ENCODE measurements around the gene MRGPRX3.

Gene MRGPRX3

DNA sequence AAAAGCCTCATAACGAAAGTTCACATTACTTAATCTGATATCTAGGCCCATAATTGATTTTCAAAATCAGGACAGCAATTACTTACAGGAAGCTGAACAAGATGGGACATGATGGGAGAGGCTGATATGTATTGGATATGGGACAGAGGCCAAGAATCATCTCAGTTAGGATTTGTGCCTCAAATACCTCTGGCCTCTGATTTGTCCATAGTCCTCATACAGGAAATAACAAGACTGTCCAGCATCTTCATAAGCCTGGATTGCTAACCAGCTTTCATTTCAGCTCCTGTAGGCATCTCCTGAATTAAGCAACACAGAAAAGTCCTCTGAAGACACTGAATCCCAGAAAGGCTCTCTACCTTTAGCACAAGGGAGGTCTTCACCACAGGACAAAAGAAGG lies 36.0 kb downstream of the MRGPRX3 start:
- Histone ChIP-seq H2AFZ (ENCODE audit: low read depth, low read length) (no peak overlapping the region), H3K4me3 (ENCODE audit: low read depth in 1 of 2, low read length in 2 of 2) (no peak overlapping the region)
- no peak for ATAC-seq (ENCODE audit: insufficient read depth, low read depth)

GRCh38 chr11:18171377-18172000 lies 39.1 kb downstream of the MRGPRX3 start:
- Histone ChIP-seq H3K9me3 (ENCODE audit: insufficient read depth, low read length, severe bottlenecking) (no peaks in the 10 kb centered on the region), H3K79me2 (ENCODE audit: insufficient read depth, low read length) (no peaks in the 10 kb centered on the region), H3K4me2 (ENCODE audit: insufficient read depth, low read length) (no peak overlapping the region), H3K9ac (ENCODE audit: low read depth, low read length) (no peak overlapping the region), H3K36me3 (ENCODE audit: insufficient read depth, low read length) (no peaks in the 10 kb centered on the region), H4K20me1 (ENCODE audit: insufficient read depth, low read length) (no peaks in the 10 kb centered on the region), H2AFZ (ENCODE audit: low read depth, low read length) (no peak overlapping the region), H3K4me1 (ENCODE audit: insufficient read depth, low read length) (no peaks in the 10 kb centered on the region), H3K27ac (ENCODE audit: low read length) (no peak overlapping the region), H3K4me3 (ENCODE audit: low read depth in 1 of 2, low read length in 2 of 2) (no peak overlapping the region), H3K27me3 (ENCODE audit: insufficient read depth, low read length, poor library complexity) (peaks cover 24% of the 10 kb centered on the region)
- peak; percentile 58 for ATAC-seq (ENCODE audit: insufficient read depth, low read depth)
- no peak for TF ChIP-seq EZH2 (IDR thresholded peaks at IDR 0.05; ENCODE audit: borderline replicate concordance, low read depth, low read length, severe bottlenecking)
- peak; percentile 69 for TF ChIP-seq CTCF (IDR thresholded peaks at IDR 0.05; ENCODE audit: borderline replicate concordance, extremely low read depth, low read length, poor library complexity, severe bottlenecking)
- DNase-seq = peak; percentile 17

More for the DNA sequence above, 36.0 kb downstream of the MRGPRX3 start:
- H3K9me3 ChIP-seq (ENCODE audit: insufficient read depth, low read length, severe bottlenecking) = no peaks in the 10 kb centered on the region
- no peaks in the 10 kb centered on the region for H4K20me1 ChIP-seq (ENCODE audit: insufficient read depth, low read length)
- H3K9ac ChIP-seq (ENCODE audit: low read depth, low read length) = no peak overlapping the region
- no peak for TF ChIP-seq CTCF (IDR thresholded peaks at IDR 0.05; ENCODE audit: borderline replicate concordance, extremely low read depth, low read length, poor library complexity, severe bottlenecking)
- no peak for TF ChIP-seq EZH2 (IDR thresholded peaks at IDR 0.05; ENCODE audit: borderline replicate concordance, low read depth, low read length, severe bottlenecking)
- H3K4me2 ChIP-seq (ENCODE audit: insufficient read depth, low read length) = no peak overlapping the region
- no peak for DNase-seq
- H3K79me2 ChIP-seq (ENCODE audit: insufficient read depth, low read length) = no peaks in the 10 kb centered on the region
- peaks cover 12% of the 10 kb centered on the region for H3K27me3 ChIP-seq (ENCODE audit: insufficient read depth, low read length, poor library complexity)
- H3K27ac ChIP-seq (ENCODE audit: low read length) = no peak overlapping the region
- no peaks in the 10 kb centered on the region for H3K4me1 ChIP-seq (ENCODE audit: insufficient read depth, low read length)
- no peaks in the 10 kb centered on the region for H3K36me3 ChIP-seq (ENCODE audit: insufficient read depth, low read length)

DNA sequence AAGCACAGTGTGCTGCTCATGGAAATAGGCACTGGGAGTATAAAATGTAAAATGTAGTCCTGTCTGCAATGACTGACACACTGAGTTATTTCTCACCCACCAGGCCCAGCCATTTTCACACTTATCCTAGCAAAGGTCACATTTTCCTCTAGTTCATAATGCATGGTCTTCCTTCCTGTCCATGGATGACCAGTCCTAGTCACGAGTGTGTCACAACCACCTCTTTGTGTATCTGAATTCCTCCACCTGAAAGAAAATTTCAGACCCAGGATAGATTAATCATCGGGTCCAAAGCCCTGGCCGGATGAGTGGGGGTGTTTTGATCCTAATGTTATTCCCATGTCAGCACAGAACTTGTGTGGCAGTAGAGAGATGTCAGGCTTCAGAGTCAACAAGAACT lies 40.3 kb downstream of the MRGPRX3 start, which contains the start of gene MRGPRX4:
MRGPRX4 (plus strand) TSS at position 172 of the 400 bp plus-strand sequence. CDS start 420 bp downstream, outside the sequence.
- ATAC-seq (ENCODE audit: insufficient read depth, low read depth) = no peak
- Histone ChIP-seq H3K79me2 (ENCODE audit: insufficient read depth, low read length) (no peaks in the 10 kb centered on the region), H3K27me3 (ENCODE audit: insufficient read depth, low read length, poor library complexity) (peaks cover 27% of the 10 kb centered on the region), H3K9me3 (ENCODE audit: insufficient read depth, low read length, severe bottlenecking) (no peaks in the 10 kb centered on the region), H3K9ac (ENCODE audit: low read depth, low read length) (no peak within 1 kb of the TSS), H3K36me3 (ENCODE audit: insufficient read depth, low read length) (no peaks in the 10 kb centered on the region), H4K20me1 (ENCODE audit: insufficient read depth, low read length) (no peaks in the 10 kb centered on the region), H3K27ac (ENCODE audit: low read length) (no peak within 1 kb of the TSS), H2AFZ (ENCODE audit: low read depth, low read length) (no peak within 1 kb of the TSS), H3K4me1 (ENCODE audit: insufficient read depth, low read length) (no peaks in the 10 kb centered on the region), H3K4me3 (ENCODE audit: low read depth in 1 of 2, low read length in 2 of 2) (no peak within 1 kb of the TSS), H3K4me2 (ENCODE audit: insufficient read depth, low read length) (no peak within 1 kb of the TSS)
- TF ChIP-seq CTCF (IDR thresholded peaks at IDR 0.05; ENCODE audit: borderline replicate concordance, extremely low read depth, low read length, poor library complexity, severe bottlenecking) = no peak
- TF ChIP-seq EZH2 (IDR thresholded peaks at IDR 0.05; ENCODE audit: borderline replicate concordance, low read depth, low read length, severe bottlenecking) = no peak
- no peak for DNase-seq

All from DND-41 (cell line).